Fibroblast of skin of back (primary cell): ENCODE data around the gene TREX2.

Source experiments
- DNase-seq: peaks from one replicate; pipeline ENCODE4 v3.0.0-alpha.2; 2013

Gene TREX2

DNA sequence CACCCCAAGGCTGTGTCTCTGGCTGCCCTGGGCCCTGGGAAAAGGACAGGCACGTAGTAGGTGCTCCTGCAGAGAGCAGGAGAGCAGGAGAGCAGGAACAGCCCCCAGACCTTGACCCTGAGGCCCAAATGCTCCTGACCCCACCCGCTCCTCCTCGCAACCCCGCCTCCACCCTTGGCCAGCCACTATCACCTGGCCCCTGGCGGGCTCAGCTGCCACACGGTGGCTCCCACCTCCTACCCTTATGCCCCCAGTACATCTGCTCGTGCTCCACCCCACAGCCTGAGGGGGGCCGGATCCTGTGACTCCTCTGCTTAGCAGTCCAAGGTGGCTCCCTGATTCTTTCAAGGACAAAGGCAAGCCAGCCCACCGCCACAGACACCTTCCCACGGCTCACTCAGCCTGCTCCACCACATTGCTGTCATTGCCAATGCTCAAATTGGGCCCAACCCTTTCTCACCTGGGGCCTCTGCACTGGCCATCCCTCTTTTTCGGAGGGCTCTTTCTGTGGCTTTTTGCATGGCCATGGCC is 30.0 kb upstream of the TREX2 start:
- DNase-seq = no peak

DNA sequence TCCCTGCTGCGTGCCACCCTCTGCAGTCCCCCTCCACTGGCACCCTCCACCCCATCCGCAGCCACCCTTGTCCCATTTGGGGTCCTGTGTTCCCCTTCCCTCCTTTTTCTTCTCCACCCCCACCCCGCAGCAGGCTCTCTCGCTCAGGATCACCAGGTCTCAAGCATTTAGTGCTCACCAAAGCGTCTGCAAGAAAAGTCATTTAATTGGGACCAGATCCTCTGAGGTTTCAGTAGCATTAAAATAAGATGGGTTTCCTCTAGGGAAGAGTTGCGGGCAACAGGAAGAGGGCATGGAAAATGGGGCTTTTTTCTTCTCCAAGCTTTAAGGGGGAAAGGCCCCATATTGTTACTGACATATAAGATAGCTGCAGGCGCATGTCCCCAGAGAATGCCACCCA is 29.4 kb upstream of the TREX2 start:
- no peak for DNase-seq

DNA sequence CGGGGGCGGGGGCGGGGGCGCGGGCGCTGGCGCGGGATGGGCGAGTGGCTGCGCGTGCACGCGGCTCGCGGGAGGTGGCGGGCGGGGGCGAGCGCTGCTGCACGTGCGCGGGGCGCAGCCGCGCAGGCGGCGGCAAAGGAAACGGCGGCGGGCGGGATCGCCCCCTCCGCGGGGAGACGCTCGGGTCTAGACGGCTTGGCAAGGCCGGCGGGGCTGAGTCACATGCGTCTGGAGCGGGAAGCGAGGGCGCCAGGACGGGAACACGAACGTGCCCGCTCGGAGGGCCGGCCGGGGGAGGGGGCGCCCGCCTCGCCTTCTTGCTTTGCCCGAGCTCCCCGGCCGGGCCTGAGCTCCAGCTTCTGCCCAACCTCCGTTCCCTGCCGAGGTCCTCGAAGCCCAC is 28.9 kb upstream of the TREX2 start:
- peak; percentile 83 for DNase-seq

DNA sequence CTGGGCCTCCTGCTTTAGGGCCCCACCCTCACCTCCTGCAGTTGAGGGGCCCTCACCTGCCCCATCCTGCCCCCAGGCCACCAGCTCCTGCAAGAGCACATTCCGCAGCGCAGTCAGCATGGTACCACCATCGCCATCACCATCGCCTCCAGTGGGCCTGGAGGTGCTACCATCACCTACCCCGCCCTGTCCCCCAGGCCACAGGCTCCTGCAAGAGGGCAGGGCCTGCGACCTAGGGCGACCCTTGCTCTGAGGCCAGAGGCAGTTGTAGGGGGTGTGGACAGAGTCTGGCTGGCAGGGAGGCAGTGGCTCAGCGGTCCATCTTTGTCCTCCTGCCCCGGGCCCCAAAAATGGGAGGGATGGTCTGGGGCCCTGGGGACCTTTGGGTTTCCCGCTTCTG is 28.4 kb upstream of the TREX2 start:
- no peak for DNase-seq

DNA sequence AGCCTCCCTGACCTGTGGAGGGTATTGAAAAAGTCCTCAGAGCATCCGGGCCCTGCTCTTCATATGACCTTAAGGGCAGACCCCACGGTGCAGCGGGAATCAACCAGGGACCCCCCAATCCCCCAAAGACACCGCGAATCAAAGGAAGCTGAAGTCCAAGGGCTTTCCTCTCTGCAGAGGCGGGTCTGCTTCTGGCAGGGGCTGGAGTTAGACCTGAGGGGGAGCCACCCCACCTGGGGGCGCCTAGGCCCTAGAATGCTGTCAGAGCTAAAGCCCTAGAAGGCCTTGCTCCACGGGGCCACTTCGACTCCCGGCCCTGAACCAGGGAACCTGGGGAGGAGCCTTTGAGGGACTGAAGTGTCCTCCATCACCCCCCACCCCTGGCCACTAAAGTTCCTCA is 27.3 kb upstream of the TREX2 start:
- DNase-seq = no peak

DNA sequence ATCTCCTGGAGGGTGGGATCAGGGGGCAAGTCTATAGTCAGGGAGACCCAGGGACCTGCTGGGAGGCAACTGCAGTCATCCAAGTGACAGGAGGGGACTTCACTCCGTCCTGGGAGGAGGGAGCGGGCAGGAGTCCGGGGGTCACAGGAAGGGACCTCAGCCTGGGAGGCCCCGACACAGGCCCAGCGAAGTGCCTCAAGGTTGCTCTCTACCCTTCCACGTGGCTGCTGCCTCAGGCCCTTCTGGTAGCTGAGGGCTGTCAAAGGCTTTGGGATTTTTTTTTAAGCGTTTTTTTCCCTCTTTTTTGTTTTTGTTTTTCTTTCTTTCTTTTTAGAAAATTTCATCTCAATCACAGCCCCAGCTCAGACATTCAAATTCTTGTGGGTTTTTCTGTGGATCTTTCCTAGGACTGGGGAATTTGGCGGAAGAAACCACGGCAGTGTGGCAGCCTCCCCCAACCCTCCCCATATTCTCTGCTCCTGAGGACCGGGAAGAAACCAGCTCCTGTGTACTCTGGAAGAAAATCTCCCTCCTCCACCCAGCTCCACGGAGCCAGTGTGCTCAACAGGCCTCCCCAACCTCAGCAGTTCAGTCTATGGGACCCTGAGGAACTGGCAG is 25.9 kb upstream of the TREX2 start:
- DNase-seq = peak; percentile 80

DNA sequence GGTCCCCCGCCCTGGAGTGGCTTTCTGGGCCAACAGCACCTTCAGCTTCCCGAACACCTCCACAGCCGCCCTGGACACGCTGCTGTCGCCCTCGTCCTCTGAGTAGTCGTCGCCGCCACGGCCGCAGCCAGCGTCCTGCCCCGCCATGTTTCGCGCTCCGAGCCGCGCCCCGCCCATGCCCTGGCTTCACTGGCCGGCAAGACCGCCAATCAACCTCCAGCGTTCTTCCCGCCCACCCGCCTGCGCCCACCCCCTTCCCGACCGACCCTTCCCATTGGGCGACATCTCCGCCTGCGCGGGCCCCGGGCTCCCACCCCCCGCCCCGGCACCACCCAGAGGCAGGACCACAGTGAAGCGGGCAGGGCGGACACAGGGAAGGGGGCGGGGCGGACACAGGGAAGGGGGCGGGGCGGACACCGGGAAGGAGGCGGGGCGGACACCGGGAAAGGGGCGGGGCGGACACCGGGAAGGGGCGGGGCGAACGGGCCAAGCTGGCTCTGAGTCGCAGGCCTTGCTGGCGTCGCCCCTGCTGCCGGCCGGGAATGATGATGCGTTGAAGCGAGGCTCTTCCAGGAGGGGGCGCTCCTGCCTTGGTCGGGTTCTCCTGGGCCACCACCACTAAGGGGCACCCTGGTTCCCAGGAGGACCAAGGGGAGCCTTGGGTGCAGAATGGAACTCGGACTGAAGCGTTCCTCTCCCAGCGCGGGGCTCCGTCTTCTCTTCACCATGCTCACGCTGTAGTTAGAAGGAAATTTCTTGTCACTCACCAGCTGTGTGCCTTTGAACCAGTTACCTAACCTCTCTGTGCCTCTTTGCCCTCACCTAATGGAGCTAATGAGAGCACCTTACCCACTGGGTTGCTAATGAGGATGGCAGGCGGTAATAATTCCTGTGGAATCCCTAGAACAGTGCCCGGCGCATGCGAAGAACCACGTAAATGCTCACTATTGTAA is 24.8 kb upstream of the TREX2 start, which contains the start of gene HAUS7:
HAUS7 (minus strand) TSS at position 166 of the 953 bp plus-strand sequence; CDS start at position 147, 19 bp downstream.
- peak; percentile 87 for DNase-seq

DNA sequence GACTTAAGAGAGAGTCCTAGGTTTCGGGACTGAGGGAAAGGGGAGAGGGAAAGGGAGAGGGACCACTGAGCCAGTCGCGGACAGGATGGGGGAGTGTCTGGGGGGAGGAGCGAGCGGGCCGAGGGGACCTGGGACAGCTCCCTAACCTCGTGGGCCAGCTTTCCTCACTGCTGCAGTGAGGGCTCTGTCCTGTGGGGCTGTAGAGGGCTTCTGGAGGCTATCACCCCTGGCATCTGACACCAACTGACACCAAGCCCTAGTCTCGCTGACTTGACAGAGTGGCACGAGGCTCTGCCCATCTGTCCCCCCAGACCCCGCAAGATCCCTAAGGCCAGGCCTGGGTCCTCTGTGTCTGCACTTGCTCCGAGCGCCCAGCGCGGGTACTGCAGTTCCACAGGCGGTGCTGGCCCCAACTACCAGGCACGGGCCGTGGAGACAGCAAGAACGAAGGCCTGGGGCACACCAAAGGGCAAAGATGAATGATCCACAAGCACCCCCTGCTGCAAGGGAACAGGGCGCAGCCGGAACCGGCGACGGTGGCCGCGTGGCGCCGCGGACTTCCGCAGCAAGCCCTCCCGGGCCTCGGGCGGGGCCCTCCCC is 24.1 kb upstream of the TREX2 start:
- peak; percentile 39 for DNase-seq

DNA sequence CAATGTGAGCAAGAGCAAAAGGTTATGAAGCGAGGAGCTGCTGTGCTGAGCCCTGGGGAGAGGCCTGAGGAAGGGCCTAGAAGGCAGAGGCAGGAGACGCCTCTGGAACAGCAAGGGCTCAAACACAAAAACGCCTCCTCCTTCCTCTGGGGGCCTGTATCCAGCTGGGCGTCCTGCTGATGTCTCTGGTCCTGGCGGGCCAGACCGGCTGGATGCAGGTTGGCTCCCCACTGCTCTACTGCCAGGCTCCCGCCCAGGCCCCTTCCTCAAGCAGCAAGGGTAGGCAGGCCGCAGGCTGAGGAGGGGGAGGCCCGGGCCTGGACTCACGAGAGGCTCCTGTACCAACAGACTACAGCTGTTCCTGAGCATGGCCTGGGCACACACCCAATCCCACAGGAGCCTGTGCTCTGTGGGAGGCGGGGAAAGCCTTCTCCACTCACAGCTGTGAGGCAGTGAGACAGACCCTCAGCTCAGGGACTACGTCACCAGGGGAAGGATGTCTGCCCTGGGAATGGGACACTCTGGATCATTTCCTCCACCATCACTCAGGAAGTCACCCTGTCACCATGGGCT is 22.2 kb upstream of the TREX2 start:
- peak; percentile 17 for DNase-seq

DNA sequence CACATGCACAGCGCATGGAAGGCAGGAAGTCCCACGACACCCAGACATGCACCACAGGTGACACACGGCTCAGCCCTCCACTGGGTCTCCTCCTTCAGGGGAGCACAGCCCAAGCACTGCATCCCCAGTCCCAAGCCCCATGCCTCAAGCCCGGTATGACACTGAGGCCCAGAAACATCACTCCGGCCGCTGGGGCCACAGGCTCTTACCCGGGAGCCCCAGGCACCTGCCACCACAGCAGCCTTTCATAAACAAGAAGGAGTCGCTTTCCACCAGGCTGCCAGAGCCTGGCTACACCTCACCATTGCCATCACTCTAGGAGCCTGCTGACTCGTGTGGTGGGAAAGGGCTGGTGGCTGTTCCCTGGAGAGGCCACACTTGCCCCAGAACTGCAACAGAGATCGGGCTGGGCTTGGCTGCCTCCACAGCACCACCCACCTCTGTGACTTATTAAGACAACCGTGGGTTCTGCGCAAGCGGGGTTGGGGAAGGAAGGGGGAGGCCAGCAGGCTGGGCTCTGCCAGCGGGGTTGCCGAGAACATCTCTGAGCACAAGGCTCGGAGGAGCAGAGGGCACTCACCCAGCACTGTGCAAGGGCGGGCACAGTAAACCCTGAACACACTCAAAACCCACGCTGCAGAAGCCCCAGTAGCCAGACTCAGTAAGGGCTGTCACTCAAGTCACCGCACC is 20.0 kb upstream of the TREX2 start:
- DNase-seq = no peak

DNA sequence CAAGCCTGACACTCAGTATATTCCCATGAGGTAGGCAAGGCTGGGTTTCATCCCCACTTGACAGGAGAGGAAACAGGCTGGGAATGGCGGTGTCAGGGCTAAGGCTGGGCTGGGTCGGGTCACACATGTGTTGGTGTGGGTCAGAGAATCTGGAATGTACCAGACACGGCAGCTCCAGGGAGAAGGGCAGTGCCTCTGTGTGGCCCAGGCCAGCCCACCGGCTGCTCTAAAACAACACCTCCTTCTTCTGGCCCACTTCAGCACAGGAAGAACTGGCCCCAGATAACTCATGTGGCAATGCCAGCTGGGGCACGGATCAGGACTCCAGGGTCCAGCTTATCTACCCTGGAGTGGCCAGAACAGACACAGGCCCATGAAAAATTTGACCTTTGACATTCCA is 18.3 kb upstream of the TREX2 start:
- DNase-seq = no peak

DNA sequence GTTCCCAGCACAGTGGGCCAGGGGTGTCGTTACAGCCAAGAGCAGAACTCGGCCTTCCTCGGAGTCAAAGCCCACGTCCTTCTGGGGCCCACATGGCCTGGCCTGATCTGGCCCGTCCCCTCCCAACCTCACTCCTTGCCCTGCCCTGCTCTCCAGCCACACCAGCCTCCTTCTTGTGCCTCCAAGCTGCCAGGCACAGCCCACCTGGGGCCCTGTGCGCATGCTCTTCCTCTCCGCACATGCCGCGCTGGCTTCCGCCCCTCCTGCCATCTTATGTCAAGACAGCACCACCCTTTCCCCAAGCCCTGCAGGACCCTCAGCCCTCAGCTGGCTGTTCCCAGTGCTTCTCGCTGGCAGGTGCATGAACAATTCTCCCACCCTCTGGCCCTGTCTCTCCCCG is 17.7 kb upstream of the TREX2 start:
- DNase-seq = no peak

DNA sequence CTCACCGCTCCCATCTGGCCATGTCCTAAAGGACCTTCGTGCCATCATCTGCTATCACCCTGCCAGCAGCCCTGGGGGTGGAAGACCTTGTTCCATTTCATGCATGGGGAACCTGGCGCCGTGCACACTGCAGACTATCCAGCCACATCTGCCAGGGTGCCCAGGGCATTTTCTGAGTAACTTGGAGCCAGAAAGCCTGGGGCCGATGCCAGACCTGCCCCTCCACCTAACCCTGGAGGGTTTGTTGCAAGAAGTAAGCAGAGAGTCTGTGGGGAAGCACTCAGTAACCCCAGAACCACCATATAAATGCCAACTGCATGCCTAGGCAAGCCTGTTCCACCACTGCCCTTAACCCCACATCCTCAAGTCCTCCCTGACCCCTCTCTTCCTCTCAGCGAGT is 17.2 kb upstream of the TREX2 start:
- DNase-seq = no peak

DNA sequence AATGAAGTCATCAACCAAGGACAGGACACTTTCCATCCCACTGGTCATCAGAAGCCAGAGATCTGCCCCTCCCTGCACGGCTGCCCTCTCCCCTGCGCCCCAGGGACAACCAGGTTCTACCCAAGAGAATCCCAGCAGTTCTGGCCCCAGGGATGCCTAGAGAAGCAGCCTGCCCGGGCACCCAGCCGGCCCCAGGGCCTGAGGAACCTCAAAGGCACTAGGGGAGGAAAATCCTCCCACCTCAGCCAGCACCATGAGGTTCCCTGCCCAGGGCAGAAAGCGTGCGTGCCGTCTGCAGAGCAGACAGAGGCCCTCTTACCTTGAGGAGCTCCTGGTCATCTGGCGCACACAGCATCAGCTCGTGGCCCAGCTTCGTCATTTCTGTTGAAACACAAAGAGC is 16.4 kb upstream of the TREX2 start:
- no peak for DNase-seq

DNA sequence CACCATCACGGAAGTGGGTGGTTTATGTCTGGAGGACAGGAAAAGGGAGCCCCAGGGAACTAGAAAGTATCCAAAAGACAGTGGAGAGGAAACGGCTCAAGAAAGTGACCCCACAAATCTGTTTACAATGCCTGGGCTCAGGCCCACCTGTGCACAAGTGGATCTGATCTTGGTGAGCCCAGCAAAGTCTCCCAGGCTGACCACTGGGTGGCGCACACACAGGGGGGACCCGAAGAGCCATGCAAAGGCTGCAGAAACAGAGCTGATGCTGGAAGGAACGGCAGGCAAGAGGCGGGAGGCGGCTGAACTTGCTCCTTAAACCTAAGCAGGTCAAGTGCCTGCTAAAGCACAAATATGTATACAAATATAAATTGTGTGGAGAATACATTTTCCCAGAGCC is 15.0 kb upstream of the TREX2 start:
- DNase-seq = peak; percentile 36

DNA sequence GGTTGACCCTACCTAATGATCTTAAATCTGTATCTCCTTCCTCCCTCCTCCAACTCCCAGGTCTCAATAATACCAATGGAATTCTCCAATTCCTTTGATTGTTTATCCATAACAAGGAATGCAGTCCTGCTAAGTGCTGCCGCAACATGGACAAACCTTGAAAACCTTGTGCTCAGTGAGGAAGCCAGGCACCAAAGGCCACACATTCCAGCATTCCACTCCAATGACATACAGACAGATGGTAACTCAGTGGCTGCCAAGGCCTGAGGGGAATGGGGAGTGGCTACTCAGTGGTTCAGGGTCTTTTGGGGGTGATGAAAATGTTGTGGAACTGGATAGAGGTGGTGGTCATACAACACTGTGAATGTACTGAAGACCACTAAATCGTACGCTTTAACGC is 14.1 kb upstream of the TREX2 start:
- DNase-seq = peak; percentile 78

DNA sequence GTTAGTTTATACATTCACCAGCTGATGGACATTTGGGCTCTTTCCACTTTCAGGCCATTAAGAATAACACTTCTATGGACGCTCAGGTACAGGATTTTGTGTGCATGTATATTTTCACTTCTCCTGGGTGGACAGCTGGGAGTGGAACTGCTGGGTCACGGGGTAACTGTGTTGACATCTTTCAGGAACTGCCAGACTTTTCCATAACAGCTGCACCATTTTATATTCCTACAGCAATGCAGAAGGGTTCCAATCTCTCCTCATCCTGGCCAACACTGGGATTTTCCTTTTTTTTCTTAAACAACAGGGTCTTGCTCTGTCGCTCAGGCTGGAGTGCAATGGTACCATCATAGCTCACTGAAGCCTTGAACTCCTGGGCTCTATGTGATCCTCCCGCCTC is 12.6 kb upstream of the TREX2 start:
- DNase-seq = no peak

DNA sequence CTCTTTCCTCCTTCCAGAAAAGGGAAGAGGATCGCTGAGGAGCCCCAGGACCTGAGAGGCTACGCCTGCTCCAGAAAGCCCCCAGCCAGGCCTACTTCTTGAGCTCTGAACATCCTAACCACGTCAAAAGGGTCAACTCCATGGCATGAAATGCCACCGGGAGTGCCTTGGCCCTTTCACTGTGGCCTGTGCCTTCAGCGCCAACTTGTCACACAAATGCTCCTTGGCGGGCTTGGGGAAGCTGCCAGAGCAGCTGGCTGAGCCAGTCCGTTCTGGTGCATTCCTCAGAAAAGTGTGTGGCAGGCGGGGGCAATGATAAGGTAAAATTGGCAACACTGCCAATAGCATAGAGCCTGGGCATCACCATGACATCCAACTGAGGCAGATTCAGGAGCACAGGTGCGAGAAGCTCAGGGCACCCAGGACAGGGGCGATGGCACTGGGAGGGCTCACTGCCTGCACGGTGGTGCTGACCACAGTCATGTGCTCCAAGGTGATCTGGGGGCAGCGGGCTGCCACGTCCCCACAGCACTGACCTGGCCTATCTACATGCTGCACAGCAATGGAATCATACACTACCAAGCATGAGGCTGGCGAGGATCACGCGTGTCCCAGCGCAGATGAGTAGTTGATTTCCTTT is 12.1 kb upstream of the TREX2 start:
- DNase-seq = no peak

DNA sequence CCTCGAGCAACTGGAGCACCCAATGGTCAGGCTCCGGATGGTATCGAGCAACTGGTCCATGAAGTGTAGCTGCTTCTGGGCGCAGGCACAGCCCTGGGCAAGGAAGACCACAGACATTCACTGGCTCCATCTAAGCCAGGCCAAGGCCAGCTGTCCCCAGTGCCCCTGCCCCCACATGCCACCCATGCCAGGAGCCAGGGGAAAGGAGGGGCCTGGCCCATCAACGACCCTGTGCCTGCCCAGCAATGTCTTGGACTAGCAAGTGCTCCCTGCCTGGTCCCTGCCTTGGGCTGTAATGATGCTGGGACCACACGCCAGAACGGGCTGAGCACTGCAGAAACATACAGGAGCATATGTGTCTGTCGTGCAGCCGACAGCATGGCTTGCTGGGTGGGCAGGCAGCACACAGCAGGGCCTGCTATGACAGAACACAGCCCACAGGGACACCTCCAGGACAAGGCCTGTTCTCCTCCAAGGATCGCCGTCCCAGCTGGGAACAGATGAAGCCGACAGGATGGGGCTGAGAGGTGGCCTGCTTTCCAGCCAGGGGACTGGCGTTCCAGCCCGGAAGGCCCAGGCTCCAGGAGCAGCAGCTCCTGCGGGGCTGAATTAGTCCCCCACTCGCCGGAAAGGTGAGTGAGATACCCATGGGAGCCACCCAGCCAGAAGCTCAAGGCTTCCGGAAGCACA is 11.4 kb upstream of the TREX2 start:
- DNase-seq = no peak

DNA sequence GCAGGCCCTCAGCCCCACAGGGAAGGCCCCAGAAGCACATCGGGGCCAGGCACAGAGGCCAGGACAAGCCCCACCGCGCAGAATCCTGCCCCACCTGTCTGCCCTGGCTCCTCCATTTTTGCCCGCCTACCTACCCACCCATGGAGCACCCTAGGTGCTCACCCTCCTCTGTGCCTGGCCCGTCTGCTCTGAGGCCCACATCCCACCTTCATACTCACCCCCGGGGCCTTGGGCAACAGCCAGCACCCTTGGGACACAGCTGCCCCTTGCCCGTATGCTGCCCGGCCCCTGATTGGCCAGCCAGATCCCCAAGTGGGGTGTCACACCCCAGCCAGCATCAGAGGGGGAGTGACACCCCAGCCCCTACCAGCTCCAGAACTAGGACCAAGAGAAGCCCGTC is 10.8 kb upstream of the TREX2 start:
- DNase-seq = no peak

DNA sequence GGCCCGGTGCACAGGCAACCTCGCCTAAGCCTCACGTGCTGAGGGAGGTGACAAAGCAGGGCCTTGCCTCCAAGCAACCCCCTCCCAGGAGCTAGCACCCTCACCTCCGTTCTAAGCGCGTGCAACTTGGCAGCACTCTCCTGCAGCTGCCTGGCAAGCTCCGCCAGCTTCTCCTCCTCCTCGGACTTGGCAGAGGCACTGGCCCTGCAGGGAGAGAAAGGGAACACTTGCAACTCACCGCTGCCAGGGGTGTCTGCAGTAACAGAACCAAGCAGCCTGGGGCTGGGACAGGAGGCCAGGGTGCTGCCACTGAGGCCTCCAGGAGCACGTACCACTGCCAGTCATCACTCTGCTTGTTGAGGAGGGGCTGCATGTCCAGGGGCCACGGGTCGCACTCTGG is 10.3 kb upstream of the TREX2 start:
- DNase-seq = no peak
